Measurements from ENCODE around the gene SIK3.
"Not testable (repeated sequence)": the region's sequence is repeated elsewhere in the genome, so short reads cannot be mapped to it uniquely, and the experiment has no call there.

The SIK3 gene

GRCh38 chr11:116812109-116812508 lies 286.1 kb downstream of the SIK3 start:
- no peak for DNase-seq (ENCODE audit: low read depth, low spot score)
- Histone ChIP-seq H3K36me3 (ENCODE audit: insufficient read depth, low read length) (no peaks in the 10 kb centered on the region), H3K9me3 (ENCODE audit: low read depth, low read length) (no peaks in the 10 kb centered on the region), H3K27ac (no peak overlapping the region), H3K4me3 (no peak overlapping the region), H3K9ac (ENCODE audit: insufficient read length) (no peak overlapping the region)
- TF ChIP-seq POLR2AphosphoS5 (IDR thresholded peaks at IDR 0.05; ENCODE audit: borderline replicate concordance, low read depth, low read length) (no peak), FOXP2 (optimal IDR thresholded peaks at IDR 0.05; ENCODE audit: control extremely low read depth, extremely low read length, insufficient read depth) (no peak), EZH2 (IDR thresholded peaks at IDR 0.05) (no peak)

GRCh38 chr11:116811194-116811593 lies 287.0 kb downstream of the SIK3 start:
- no peaks in the 10 kb centered on the region for H3K36me3 ChIP-seq (ENCODE audit: insufficient read depth, low read length)
- H3K9me3 ChIP-seq (ENCODE audit: low read depth, low read length), result no peaks in the 10 kb centered on the region
- H3K4me3 ChIP-seq, result no peak overlapping the region
- H3K27ac ChIP-seq, result no peak overlapping the region
- H3K9ac ChIP-seq (ENCODE audit: insufficient read length), result no peak overlapping the region
- TF ChIP-seq EZH2 (IDR thresholded peaks at IDR 0.05) (no peak), FOXP2 (optimal IDR thresholded peaks at IDR 0.05; ENCODE audit: control extremely low read depth, extremely low read length, insufficient read depth) (no peak), POLR2AphosphoS5 (IDR thresholded peaks at IDR 0.05; ENCODE audit: borderline replicate concordance, low read depth, low read length) (no peak)
- no peak for DNase-seq (ENCODE audit: low read depth, low spot score)

- TF ChIP-seq EZH2 (IDR thresholded peaks at IDR 0.05), result no peak
- TF ChIP-seq POLR2AphosphoS5 (IDR thresholded peaks at IDR 0.05; ENCODE audit: borderline replicate concordance, low read depth, low read length), result no peak
- TF ChIP-seq FOXP2 (optimal IDR thresholded peaks at IDR 0.05; ENCODE audit: control extremely low read depth, extremely low read length, insufficient read depth), result no peak
- Histone ChIP-seq H3K9me3 (ENCODE audit: low read depth, low read length) (no peaks in the 10 kb centered on the region), H3K9ac (ENCODE audit: insufficient read length) (no peak overlapping the region), H3K27ac (no peak overlapping the region), H3K4me3 (no peak overlapping the region), H3K36me3 (ENCODE audit: insufficient read depth, low read length) (no peaks in the 10 kb centered on the region)
- DNase-seq (ENCODE audit: low read depth, low spot score), result no peak
Observed at GRCh38 chr11:116808262-116809175, 289.7 kb downstream of the SIK3 start.

GRCh38 chr11:116807601-116808261 lies 290.5 kb downstream of the SIK3 start:
- no peak for DNase-seq (ENCODE audit: low read depth, low spot score)
- no peak overlapping the region for H3K4me3 ChIP-seq
- H3K36me3 ChIP-seq (ENCODE audit: insufficient read depth, low read length), result no peaks in the 10 kb centered on the region
- no peak overlapping the region for H3K9ac ChIP-seq (ENCODE audit: insufficient read length)
- TF ChIP-seq EZH2 (IDR thresholded peaks at IDR 0.05) (no peak), FOXP2 (optimal IDR thresholded peaks at IDR 0.05; ENCODE audit: control extremely low read depth, extremely low read length, insufficient read depth) (no peak), POLR2AphosphoS5 (IDR thresholded peaks at IDR 0.05; ENCODE audit: borderline replicate concordance, low read depth, low read length) (no peak)
- no peak overlapping the region for H3K27ac ChIP-seq
- H3K9me3 ChIP-seq (ENCODE audit: low read depth, low read length), result no peaks in the 10 kb centered on the region

GRCh38 chr11:116804001-116804400 lies 294.2 kb downstream of the SIK3 start:
- H3K9ac ChIP-seq (ENCODE audit: insufficient read length), result no peak overlapping the region
- TF ChIP-seq FOXP2 (optimal IDR thresholded peaks at IDR 0.05; ENCODE audit: control extremely low read depth, extremely low read length, insufficient read depth), result no peak
- no peak for TF ChIP-seq POLR2AphosphoS5 (IDR thresholded peaks at IDR 0.05; ENCODE audit: borderline replicate concordance, low read depth, low read length)
- TF ChIP-seq EZH2 (IDR thresholded peaks at IDR 0.05), result no peak
- DNase-seq (ENCODE audit: low read depth, low spot score), result no peak
- no peaks in the 10 kb centered on the region for H3K9me3 ChIP-seq (ENCODE audit: low read depth, low read length)
- no peaks in the 10 kb centered on the region for H3K36me3 ChIP-seq (ENCODE audit: insufficient read depth, low read length)
- no peak overlapping the region for H3K27ac ChIP-seq
- H3K4me3 ChIP-seq, result no peak overlapping the region

GRCh38 chr11:116801662-116802061 lies 296.6 kb downstream of the SIK3 start:
- H3K36me3 ChIP-seq (ENCODE audit: insufficient read depth, low read length); DNase-seq (ENCODE audit: low read depth, low spot score); H3K9me3 ChIP-seq (ENCODE audit: low read depth, low read length); H3K9ac ChIP-seq (ENCODE audit: insufficient read length); H3K27ac ChIP-seq; H3K4me3 ChIP-seq: not testable (repeated sequence)

GRCh38 chr11:116800610-116801009 lies 297.6 kb downstream of the SIK3 start:
- no peaks in the 10 kb centered on the region for H3K9me3 ChIP-seq (ENCODE audit: low read depth, low read length)
- no peak overlapping the region for H3K4me3 ChIP-seq

GRCh38 chr11:116798368-116798767 lies 299.9 kb downstream of the SIK3 start:
- Histone ChIP-seq H3K9me3 (ENCODE audit: low read depth, low read length) (no peaks in the 10 kb centered on the region), H3K36me3 (ENCODE audit: insufficient read depth, low read length) (no peaks in the 10 kb centered on the region), H3K9ac (ENCODE audit: insufficient read length) (no peak overlapping the region), H3K27ac (no peak overlapping the region), H3K4me3 (no peak overlapping the region)
- DNase-seq (ENCODE audit: low read depth, low spot score), result no peak
- no peak for TF ChIP-seq POLR2AphosphoS5 (IDR thresholded peaks at IDR 0.05; ENCODE audit: borderline replicate concordance, low read depth, low read length)
- no peak for TF ChIP-seq EZH2 (IDR thresholded peaks at IDR 0.05)
- no peak for TF ChIP-seq FOXP2 (optimal IDR thresholded peaks at IDR 0.05; ENCODE audit: control extremely low read depth, extremely low read length, insufficient read depth)

More at GRCh38 chr11:116800610-116801009, 297.6 kb downstream of the SIK3 start:
- Histone ChIP-seq H3K27ac (no peak overlapping the region), H3K36me3 (ENCODE audit: insufficient read depth, low read length) (no peaks in the 10 kb centered on the region), H3K9ac (ENCODE audit: insufficient read length) (no peak overlapping the region)
- no peak for DNase-seq (ENCODE audit: low read depth, low spot score)
- TF ChIP-seq EZH2 (IDR thresholded peaks at IDR 0.05), result no peak
- no peak for TF ChIP-seq FOXP2 (optimal IDR thresholded peaks at IDR 0.05; ENCODE audit: control extremely low read depth, extremely low read length, insufficient read depth)
- no peak for TF ChIP-seq POLR2AphosphoS5 (IDR thresholded peaks at IDR 0.05; ENCODE audit: borderline replicate concordance, low read depth, low read length)

Data from SK-N-MC (cell line).